NCI-H1092 (cell line): Measurements from ENCODE around the gene TLK2.
"Not testable (repeated sequence)": the region's sequence is repeated elsewhere in the genome, so short reads cannot be mapped to it uniquely, and the experiment has no call there.

Experiments
- DNase-seq: peaks from one replicate; lab custom pipeline; 2025; lab: John Stamatoyannopoulos, UW

The TLK2 gene

DNA sequence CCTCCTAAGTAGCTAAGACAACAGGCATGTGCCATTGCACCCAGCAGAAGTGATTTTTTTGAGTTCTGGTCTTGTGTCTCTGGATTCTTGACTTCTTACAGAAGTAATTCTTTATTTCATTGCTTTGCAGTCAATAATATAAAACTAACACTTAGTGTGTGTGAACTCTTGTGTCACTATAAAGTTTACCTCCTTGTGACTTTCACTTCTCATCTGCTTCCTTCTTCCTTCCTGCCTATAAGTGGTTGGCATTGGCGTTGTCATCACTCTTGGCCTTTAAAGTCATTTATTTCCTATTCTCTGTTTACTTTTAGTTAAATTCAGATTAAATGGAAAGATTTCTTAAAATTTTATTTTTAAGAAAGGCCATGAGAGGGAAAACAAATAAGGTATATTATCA lies 12.4 kb downstream of the TLK2 start:
- DNase-seq: not testable (repeated sequence)

DNA sequence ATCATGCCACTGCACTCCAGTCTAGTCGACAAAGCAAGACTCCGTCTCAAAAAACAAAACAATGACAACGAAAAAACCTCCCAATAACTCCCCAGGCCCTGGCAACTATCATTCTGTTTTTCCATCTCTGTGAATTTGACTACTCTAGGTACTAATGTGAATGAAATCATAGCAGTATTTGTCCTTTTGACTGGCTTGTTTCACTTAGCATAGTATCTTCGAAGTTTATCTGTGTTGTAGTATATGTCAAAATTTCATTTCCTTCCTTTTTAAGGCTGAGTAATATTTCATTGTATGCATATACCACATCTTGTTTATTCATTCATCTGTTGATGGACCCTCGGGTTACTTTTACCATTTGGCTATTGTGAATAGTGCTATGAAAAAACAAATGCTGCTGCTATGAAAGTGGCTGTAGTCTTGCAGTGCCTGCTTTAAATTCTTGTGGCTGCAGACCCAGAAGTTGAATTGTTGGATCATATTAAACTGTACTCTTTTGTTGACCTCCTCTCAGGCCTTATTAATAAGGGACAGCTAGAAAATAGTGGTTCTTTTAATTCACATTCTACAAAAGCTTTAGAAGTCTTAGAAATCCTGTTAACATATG lies 14.5 kb downstream of the TLK2 start:
- not testable (repeated sequence) for DNase-seq

DNA sequence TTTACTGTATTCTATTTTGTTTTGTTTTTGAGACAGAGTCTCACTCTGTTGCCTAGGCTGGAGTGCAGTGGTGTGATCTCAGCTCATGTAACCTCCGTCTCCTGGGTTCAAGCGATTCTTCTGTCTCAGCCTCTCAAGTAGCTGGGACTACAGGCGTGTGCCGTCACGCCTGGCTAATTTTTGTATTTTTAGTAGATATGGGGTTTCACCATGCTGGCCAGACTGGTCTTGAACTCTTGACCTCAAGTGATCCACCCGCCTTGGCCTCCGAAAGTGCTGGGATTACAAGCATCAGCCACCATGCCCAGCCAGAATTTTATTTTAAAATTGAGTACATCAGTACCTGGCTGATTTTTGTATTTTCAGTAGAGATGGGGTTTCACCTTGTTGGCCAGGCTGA lies 15.4 kb downstream of the TLK2 start:
- DNase-seq: not testable (repeated sequence)

DNA sequence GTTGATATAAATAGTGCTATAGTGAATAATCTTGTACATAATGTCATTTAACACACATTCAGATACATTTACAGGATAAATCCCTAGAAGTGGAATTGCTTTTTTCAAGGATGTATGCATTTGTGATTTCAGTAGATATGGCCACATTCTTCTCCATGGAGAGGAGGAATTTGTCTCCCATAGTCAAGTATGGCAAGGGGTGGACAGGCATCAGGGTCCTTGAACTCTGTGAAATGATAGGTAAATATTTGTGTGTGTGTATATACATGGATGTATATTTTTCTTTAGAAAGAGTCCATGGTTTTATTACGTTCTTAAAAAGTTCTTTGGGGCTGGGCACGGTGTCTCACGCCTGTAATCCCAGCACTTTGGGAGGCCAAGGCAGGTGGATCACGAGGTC lies 17.7 kb downstream of the TLK2 start:
- not testable (repeated sequence) for DNase-seq

DNA sequence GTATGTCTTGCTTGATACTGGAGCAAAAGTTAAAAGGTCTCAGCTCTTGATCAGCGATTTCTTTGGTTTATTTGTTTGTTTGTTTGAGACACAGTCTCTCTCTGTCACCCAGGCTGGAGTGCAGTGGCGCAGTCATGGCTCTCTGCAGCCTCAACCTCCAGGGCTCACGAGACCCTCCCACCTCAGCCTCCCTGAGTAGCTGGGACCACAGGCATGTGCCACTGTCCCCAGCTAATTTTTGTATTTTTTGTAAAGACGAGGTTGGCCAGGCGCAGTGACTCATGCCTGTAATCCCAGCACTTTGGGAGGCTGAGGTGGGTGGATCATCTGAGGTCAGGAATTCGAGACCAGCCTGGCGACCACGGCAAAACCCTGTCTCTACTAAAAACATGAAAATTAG lies 20.2 kb downstream of the TLK2 start:
- DNase-seq: not testable (repeated sequence)

DNA sequence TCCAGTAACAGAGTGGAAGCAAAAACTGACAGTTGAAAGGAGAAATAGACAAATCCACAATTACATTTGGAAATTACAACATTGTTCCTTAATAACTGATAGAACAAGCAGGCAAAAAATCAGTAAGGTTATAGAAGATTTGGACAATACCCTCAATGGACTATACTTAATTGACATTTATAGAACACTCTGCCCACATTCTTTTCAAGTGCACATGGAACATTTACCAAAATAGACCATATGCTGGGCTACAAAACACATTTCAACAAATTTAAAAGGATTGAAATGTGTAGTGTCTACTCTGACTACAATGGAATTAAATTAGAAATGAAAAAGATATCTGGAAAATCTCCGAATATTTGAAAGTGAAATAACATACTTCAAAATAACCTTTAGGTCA lies 21.8 kb downstream of the TLK2 start:
- DNase-seq: not testable (repeated sequence)

DNA sequence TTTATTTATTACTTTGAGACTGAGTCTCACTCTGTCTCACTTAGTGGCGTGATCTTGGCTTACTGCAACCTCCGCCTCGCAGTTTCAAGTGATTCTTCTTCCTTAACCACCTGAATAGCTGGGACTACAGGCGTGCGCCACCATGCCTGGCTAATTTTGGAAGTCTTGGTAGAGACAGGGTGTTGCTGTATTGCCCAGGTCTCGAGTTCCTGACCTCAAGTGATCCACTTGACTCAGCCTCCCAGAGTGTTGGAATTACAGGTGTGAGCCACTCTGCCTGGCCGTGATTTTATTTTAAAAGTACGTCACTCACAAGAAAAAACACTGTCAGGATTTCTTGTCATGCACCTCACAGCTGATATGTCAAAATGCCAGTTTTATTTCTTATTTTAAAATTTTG lies 26.2 kb downstream of the TLK2 start:
- DNase-seq: not testable (repeated sequence)

DNA sequence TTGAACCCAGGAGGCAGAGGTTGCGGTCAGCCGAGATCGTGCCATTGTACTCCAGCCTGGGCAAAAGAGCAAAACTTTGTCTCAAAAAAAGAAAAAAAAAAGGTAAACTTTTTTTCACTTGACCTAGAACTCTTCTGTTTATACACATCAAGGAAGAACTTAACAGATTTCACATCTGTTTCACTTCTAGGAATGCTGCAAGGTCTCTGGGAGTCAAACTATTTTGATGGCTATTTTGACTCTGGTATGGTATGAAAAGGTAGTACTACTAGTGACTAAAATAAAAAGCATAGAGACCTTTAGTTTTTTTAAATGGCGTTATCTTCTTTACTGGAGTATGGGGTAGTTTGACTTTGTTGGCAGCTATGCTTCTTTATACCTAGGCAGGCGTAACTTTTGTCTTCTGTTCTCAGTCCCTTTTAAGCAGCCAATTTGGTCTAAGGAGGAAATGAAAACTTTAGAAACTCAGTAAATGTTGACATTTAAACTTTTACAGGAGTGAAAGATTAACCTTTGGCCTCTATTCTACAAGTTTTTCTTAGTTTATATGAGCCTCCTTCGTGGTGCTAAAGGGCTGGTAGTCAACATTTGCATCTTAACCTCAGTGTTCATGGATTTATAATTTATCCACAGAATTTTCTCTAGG lies 28.7 kb downstream of the TLK2 start:
- DNase-seq: not testable (repeated sequence)

DNA sequence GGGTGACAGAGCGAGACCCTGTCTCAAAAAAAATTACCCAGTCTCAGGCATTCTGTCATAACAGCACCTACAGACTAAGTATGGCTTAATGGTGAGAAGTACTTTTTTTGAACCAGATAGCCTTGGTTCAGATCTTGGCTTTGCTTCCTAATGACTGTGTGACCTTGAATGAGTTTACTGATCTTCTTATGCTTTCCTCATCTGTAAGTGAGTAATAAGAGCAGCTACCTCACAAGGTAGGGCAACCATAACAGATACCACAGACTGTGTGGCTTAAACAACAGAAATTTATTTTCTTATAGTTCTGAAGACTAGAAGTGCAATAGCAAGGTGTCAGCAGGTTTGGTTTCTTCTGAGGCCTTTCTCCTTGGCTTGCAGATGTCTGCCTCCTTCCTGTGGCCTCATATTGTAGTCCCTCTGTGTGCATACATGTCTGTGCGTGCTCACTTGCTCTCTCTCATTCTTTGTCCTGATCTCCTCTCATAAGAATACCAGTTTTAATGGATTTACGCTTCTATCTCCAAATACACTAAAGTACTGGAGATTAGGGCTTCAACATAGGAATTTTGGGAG lies 31.7 kb downstream of the TLK2 start:
- not testable (repeated sequence) for DNase-seq

DNA sequence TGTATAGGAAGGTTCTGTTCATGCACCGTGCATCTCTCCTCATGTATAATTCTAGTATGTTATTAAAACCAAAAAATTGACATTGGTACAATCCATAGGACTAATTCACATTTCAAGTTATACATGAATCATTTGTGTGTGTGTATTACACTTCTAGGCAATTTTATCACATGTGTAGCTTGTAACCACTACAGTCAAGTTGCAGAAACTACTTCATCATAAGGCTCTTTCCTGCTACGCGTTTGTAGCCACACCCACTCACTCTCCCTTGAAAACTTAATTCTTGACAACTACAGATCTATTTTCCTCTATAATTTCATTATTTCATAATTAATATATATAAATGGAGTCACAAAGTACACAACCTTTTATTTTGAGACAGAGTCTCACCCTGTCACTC lies 32.4 kb downstream of the TLK2 start:
- not testable (repeated sequence) for DNase-seq

DNA sequence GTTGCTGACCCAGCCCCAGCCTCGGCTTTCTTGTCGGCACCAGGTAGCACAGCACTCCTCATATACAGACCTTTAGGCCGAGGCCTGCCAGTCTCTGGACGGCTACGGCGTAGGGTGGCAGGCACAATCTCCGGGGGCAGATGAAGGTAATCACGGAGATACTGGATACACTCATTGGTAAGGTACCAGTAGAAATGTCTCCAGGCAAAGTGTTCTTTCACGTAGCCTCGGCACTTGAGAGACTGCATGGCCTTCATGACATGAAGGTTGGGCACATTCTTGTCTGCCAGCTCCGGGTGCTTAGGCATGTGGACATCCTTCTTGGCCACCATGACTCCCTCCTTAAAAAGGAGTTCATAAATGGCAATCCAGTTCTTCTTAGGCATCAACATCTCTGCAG lies 37.8 kb downstream of the TLK2 start:
- DNase-seq: not testable (repeated sequence)

DNA sequence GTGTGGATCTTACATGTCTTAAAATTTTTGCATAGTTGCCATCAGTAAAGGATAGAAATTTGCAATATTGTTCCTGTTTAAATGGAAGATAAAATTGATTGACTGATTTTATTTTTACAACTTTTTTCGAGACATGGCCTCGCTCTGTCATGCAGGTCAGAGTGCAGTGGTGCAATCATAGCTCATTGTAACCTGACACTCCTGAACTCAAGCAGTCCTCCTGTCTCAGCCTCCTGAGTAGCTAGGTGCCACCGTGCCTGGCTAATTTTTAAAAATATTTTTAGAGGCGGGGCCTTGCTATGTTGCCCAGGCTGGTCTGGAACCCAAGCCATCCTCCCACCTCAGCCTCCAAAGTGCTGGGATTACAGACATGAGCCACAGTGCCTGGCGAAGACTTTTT lies 42.7 kb downstream of the TLK2 start:
- not testable (repeated sequence) for DNase-seq

DNA sequence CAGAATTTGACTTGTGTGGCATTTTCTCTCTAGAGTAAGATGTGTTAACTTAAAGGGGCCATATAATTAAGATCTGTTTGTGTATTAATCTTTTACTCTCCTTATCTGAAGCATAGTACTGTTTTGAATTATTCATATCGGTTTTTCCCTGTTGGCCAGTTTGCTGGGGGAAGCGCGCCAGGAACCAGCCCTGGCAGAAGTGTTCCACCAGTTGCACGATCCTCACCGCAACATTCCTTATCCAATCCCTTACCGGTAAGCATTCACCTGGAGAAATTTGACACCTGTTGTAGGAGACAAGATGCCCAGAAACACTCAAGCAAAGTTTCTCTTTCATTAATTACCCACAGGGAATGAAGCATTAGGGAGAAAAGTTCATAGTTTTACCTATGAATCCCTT lies 45.5 kb downstream of the TLK2 start:
- not testable (repeated sequence) for DNase-seq

DNA sequence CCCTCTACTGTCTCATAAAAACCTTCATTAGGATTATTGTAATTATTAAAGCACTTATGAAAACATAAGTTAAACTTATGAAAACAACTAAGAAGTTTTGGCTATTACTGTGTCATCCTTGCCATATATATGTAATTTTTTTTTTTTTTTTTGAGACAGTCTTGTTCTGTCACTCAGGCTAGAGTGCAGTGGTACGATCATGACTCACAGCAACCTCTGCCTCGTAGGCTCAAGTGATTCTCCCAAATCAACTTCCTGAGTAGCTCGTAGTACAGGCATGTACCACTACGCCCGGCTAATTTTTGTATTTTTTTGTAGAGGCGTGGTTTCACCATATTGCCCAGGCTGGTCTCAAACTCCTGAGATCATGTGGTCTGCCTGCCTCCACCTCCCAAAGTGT lies 46.7 kb downstream of the TLK2 start:
- not testable (repeated sequence) for DNase-seq

DNA sequence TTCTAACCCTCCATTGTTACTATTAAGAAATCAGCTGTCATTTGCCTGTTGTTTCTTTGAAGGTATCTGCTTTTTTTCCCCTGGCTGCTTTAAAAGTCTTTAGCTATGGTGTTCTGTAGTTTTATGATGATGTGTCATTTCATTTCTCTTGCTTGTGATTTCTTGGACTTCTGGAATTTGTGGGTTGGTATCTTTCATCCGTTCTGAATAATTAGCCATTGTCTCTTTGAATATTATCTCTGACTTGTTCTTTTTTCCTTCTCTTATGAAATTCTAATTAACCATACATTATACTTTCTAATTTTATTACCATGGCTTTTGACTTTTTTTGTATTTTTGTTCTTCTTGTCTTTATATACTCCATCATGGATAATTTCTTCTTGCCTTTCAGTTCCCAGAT lies 52.3 kb downstream of the TLK2 start:
- DNase-seq: not testable (repeated sequence)

DNA sequence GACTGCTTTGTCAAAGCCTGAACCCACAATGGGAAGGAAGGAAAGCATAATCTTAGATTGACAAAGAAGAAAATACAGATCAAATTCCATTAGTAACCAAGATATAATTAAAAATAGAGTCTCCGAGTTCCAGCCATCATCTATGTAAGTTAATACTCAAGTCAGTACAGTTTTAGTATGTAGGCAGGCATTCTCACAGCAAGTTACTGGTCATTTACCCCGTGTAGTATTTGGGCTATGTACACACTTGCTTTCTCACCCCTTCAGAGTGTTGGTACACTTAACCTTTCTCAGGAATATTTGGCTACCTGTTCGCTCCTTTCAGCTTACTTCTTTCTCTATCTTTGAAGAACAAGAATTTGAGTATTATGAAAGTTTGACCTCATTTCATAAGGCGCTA lies 57.9 kb downstream of the TLK2 start:
- DNase-seq: not testable (repeated sequence)

DNA sequence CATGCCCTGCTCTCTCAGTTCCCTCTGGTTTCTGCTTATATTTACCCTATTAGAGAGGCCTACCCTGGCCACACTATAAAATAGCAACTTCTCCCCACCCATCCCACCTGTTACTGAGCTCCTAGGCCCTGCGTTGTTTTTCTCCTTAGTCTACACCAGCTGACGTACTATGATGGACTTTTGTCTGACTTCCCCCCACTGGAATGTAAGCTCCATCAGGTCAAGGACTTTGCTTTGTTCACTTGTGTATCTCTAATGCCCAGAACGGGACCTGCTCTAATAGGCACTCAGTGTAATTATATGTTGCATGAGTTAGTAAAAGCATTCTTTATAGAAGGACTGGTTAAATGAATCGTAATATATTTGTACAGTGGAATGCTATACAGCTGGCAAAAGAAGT lies 62.4 kb downstream of the TLK2 start:
- not testable (repeated sequence) for DNase-seq

DNA sequence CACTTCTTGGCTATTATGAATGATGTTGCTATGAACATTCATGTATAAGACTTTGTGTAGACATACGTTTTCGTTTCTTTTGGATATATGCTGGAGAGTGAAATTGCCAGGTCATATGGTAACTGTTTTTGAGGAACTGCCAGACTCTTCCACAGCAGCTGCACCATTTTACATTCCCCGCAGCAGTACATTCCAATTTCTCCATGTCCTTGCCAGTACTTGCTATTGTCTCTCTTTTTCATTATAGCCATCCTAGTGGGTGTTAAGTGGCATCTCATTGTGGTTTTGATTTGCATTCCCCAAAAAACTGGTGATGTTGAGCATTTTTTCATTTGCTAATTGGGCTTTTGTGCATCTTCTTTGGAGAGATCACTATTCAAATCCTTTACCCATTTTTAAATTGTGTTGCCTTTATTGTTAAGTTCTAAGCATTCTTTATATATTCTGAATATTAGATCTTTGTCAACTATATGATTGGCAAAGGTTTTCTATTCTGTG lies 64.7 kb downstream of the TLK2 start:
- not testable (repeated sequence) for DNase-seq

DNA sequence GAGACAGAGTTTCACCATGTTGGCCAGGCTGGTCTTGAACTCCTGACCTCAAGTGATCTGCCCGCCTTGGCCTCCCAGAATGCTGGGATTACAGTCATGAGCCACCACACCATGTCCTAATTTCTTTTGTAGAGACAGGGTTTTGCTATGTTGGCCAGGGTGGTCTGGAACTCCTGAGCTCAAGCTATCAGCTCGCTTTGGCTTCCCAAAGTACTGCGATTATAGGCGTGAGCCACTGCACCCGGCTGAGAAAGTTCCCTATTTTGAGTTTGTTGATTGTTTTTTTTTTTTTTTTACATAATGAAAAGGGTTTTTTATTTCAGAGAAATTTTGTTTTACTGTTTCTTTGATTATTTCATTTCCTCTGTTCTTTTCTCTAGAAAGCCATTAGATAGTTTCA lies 67.4 kb downstream of the TLK2 start:
- DNase-seq: not testable (repeated sequence)

DNA sequence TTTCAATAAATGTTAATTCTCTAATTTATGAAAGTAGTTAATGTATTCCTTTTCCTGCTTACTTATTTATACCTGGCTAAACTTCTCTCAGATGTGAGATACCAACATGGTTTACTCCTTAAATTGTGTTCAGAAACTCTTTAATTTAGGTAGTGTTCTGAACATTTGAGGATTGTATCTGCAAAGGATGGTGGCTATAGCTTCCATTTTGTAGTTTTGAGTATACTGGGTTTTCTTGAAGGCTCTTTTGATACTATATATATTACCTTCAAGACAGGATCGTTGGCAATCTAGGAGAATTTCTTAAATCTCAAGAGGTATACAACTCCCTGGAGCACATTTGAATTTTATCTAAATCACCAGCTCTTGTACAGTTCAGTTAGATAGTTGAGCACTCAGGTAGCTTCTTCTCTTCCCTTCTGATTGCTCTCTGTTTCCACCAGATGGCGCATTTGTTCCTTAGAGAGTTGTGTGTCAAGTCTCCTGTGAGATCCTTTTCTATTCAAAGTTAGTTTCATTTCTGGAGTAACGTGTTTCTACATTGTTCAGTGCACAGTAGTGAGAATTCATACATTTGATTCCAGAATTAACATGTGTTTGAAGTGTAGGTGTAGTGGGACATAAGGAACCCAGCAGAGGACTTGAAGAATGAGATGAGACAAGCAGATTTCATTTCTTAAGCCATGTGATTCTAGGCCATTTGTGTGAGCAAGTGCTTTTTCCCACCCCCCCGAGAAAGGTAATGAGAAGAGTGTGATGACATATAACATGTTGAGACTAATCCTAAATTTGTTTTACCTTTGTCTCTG lies 74.4 kb downstream of the TLK2 start:
- peak; percentile 5 for DNase-seq

DNA sequence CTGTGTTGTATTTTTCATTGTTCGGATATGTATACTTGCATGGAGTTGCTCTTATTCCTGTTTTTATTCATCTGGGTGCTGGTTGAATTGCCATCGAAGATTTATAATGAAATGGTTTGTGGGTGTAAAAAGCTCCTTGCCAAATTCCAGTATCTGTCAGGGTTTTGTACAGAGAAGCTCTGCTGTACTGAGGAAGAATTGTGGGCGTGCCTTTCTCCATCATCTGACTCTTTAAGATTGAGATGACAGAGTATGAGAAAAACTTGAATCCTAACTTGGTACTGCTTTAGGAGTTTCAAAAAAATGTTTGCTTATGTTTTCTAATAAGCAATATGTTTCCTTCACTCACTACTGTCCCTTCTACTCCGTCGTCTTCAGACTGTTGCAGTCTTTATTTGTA lies 78.9 kb downstream of the TLK2 start:
- DNase-seq: not testable (repeated sequence)

DNA sequence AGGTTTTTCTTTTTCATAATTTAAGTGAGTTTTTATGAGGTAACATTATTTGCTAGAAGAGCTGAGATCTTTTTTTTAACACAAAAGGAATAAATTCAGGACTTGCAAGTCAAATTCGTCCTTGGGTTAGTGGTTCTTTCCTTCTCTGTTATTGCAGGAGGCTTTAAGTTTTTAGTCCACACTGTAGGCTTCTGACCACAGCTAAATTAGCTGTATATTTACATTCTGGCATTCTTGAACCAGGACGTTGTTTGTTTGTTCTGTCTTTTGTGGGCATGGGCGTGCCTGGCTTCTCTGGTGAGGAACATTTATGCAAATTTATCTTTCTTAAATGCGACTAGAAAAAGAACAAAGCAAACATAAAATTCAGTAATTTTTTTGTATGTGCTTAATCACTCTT lies 80.3 kb downstream of the TLK2 start:
- DNase-seq: not testable (repeated sequence)
